ENCODE results near the gene IGF2R. TPM values are rescaled to one million over a fixed set of nuclear protein-coding genes. Genes with fewer than 3 reads are reported as not detected.
A peak's percentile ranks its signal among the peaks of the same experiment; 100 is the strongest.

Gene IGF2R
- total RNA-seq, 1 experiment from 2014 or later = 160 TPM

DNA sequence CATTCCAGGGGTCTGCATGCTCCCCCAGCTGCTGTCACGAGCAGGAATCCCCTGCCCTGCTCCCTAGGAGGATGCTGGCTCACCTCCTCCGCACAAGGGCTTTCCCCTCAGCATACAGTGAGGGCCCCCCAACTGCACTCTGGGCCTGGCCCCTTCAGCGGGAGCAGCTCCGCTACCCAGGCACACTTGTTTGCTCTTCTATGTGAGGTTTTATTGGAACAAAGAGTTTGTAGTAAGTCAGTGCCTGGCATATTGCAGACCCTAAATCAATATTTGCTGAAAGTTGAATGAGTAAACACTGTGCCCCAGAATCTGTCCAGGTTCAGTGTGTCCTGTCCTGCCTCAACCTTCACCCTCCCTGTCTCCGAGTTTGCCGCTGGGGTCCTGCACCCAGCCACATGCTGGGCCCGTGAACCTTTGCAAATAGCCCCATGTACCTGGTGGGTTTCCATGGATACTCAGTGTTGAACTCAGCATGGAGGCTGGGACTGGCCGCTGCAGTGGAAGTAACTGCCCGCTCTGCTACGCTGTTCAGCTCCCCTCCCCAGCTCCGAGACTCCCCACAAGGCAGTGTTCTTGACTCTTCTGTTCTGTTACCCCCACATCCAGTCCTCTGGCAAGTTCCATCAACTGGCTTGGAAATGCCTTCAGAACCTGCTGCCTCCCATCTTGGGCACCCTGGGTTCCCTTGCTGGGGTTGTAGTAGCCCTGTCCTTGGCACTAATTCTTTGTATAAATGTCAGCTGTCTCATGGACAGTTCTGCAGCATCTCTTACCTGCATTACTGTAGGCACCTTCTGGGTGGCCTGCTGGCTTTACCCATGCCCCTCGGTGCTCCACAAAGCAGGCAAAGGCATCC, 168.5 kb downstream of the IGF2R start:
- intact Hi-C loops (cut with micrococcal nuclease) = no loop called here
- Mint-ChIP-seq H3K4me3 (ENCODE audit: unreplicated experiment) (no peak overlapping the region), H3K4me1 (ENCODE audit: insufficient read depth, unreplicated experiment) (peaks cover 25% of the 10 kb centered on the region), H3K27me3 (ENCODE audit: insufficient read depth, unreplicated experiment) (no peaks in the 10 kb centered on the region), H3K9me3 (ENCODE audit: unreplicated experiment) (no peaks in the 10 kb centered on the region), H3K27ac (ENCODE audit: low read depth, unreplicated experiment) (no peak overlapping the region), H3K36me3 (ENCODE audit: insufficient read depth, unreplicated experiment) (peaks cover 7% of the 10 kb centered on the region)
- no peak for DNase-seq (ENCODE audit: unreplicated experiment)
- BruUV-seq (replicated peaks) = no TSS peak
- CTCF ChIA-PET = interaction anchor here (0.7 to 6.7 kb wide), 19 partner anchors 9 to 530 kb away, joined by 3 to 91 read pairs (median 5); partner anchors contain the start of gene SLC22A1
- POLR2A ChIA-PET = interaction anchor here (1.0 to 1.4 kb wide), 3 partner anchors 10 to 251 kb away, joined by 3 read pairs; no protein-coding TSS in a partner anchor
- TF ChIP-seq, protein P1, sequence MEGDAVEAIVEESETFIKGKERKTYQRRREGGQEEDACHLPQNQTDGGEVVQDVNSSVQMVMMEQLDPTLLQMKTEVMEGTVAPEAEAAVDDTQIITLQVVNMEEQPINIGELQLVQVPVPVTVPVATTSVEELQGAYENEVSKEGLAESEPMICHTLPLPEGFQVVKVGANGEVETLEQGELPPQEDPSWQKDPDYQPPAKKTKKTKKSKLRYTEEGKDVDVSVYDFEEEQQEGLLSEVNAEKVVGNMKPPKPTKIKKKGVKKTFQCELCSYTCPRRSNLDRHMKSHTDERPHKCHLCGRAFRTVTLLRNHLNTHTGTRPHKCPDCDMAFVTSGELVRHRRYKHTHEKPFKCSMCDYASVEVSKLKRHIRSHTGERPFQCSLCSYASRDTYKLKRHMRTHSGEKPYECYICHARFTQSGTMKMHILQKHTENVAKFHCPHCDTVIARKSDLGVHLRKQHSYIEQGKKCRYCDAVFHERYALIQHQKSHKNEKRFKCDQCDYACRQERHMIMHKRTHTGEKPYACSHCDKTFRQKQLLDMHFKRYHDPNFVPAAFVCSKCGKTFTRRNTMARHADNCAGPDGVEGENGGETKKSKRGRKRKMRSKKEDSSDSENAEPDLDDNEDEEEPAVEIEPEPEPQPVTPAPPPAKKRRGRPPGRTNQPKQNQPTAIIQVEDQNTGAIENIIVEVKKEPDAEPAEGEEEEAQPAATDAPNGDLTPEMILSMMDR (IDR thresholded peaks at IDR 0.05; ENCODE audit: unreplicated experiment) = no peak

DNA sequence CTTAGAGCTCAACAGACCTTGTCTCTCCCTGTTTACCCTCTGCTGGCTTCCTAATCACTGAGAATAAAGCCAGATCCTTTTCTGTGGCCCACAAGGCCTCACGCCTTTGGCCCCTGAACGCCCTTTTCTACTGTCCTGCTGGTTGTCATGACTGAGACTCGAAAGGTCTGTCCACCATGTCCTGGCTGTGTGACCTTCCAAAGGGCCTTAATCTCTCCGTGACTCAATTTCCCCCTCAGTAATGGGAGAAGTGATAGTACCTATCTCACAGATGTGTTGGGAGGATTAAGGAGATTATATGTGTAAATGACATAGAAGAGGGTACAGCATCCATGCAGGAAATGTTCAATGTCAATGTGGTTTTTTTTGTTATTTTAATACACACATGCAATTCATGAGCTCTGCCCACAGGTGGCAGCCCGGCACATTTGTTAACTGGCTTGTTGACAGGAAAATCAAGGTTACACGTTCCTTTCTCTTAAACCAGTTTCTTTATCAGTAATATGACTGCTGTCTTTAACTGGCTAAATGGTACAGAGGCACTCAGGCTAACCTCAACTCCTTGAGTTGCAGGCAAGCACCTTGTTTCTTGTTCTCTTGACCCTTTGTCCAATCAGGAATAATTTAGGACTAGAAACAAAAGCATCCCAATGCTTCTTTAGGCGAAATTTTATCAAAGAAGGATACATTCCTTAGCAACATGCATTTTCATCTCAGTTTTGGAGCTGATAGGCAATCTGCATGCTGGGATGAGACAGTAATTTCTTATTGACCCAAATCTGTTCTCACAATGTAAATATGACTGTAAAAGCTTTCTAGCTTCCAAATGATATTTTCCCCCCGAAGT, 169.3 kb downstream of the IGF2R start:
- TF ChIP-seq, protein P1 (IDR thresholded peaks at IDR 0.05; ENCODE audit: unreplicated experiment) = peak; percentile 80

DNA sequence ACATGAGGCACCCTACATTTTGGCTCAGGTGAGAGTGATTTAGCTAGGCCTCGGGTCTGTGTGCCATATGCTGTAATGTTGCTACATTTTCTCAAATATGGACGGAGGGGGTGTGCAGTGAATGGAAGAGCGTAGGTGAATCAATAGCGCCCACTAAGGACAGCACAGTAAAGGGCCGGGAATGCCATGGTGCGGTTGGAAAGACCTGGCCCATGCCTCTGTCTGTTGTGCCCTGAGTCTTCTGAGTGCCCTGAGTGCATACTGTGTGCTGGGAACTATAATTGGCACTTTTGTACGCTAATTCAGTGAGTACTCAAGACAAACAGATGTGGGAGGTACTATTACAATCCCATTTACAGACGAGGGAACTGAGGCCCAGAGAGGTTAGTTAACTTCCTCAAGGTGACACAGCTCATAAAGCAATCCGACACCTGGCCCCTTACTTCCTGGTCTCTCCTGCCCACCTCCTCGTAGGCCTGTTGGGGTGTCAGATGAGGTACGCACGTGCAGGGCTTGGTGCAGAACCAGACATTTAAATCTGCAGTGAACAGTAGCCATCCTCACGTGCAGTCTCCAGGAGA, 170.0 kb downstream of the IGF2R start:
- BruUV-seq (replicated peaks) = no TSS peak
- TF ChIP-seq, protein P1 (IDR thresholded peaks at IDR 0.05; ENCODE audit: unreplicated experiment) = no peak
- Mint-ChIP-seq H3K9me3 (ENCODE audit: unreplicated experiment) (peaks cover under 1% of the 10 kb centered on the region), H3K4me1 (ENCODE audit: insufficient read depth, unreplicated experiment) (peaks cover 25% of the 10 kb centered on the region), H3K27me3 (ENCODE audit: insufficient read depth, unreplicated experiment) (no peaks in the 10 kb centered on the region), H3K36me3 (ENCODE audit: insufficient read depth, unreplicated experiment) (peaks cover 7% of the 10 kb centered on the region), H3K27ac (ENCODE audit: low read depth, unreplicated experiment) (no peak overlapping the region), H3K4me3 (ENCODE audit: unreplicated experiment) (peak overlapping the region; percentile 23)
- no peak for DNase-seq (ENCODE audit: unreplicated experiment)
- ChIA-PET CTCF (interaction anchor here (0.6 to 6.7 kb wide), 27 partner anchors 11 to 1083 kb away, joined by 3 to 91 read pairs (median 4); no protein-coding TSS in a partner anchor), POLR2A (interaction anchor here (0.5 to 1.4 kb wide), 7 partner anchors 8 to 317 kb away, joined by 3 to 6 read pairs (median 3); no protein-coding TSS in a partner anchor)
- intact Hi-C loops (cut with micrococcal nuclease) = loop anchor here (1.0 kb wide), 4 partner anchors 82 to 395 kb away; no protein-coding TSS in a partner anchor

More for the DNA sequence above, 169.3 kb downstream of the IGF2R start:
- intact Hi-C loops (cut with micrococcal nuclease) = loop anchor here (1.0 kb wide), 4 partner anchors 83 to 396 kb away; no protein-coding TSS in a partner anchor
- no TSS peak for BruUV-seq (replicated peaks)
- no peaks in the 10 kb centered on the region for H3K27me3 Mint-ChIP-seq (ENCODE audit: insufficient read depth, unreplicated experiment)
- H3K4me3 Mint-ChIP-seq (ENCODE audit: unreplicated experiment) = no peak overlapping the region
- no peaks in the 10 kb centered on the region for H3K9me3 Mint-ChIP-seq (ENCODE audit: unreplicated experiment)
- peak; percentile 73 for DNase-seq (ENCODE audit: unreplicated experiment)
- H3K36me3 Mint-ChIP-seq (ENCODE audit: insufficient read depth, unreplicated experiment) = peaks cover 7% of the 10 kb centered on the region
- ChIA-PET CTCF (interaction anchor here (0.6 to 6.7 kb wide), 32 partner anchors 9 to 1083 kb away, joined by 3 to 91 read pairs (median 4); no protein-coding TSS in a partner anchor), POLR2A (interaction anchor here (0.5 to 1.4 kb wide), 7 partner anchors 9 to 318 kb away, joined by 3 to 6 read pairs (median 3); no protein-coding TSS in a partner anchor)
- H3K27ac Mint-ChIP-seq (ENCODE audit: low read depth, unreplicated experiment) = no peak overlapping the region
- H3K4me1 Mint-ChIP-seq (ENCODE audit: insufficient read depth, unreplicated experiment) = peaks cover 25% of the 10 kb centered on the region
